Measurements from ENCODE around the gene PYY. TPM values are rescaled to one million over a fixed set of nuclear protein-coding genes. Genes with fewer than 3 reads are reported as not detected.

The PYY gene
- total RNA-seq, 2 experiments from 2014 or later = not detected

- CTCF ChIA-PET = interaction anchor here (0.8 to 1.7 kb wide), 2 partner anchors 10 to 27 kb away, joined by 3 to 4 read pairs; no protein-coding TSS in a partner anchor
- POLR2A ChIA-PET = interaction anchor here (0.6 kb wide), 1 partner anchor 693 kb away, joined by 10 read pairs; no protein-coding TSS in a partner anchor
Observed at GRCh38 chr17:43906951-43907424, 46.8 kb downstream of the PYY start.

- POLR2A ChIA-PET = no interaction called here
- CTCF ChIA-PET = no interaction called here
Observed at GRCh38 chr17:43905985-43906852, 47.5 kb downstream of the PYY start.

DNA sequence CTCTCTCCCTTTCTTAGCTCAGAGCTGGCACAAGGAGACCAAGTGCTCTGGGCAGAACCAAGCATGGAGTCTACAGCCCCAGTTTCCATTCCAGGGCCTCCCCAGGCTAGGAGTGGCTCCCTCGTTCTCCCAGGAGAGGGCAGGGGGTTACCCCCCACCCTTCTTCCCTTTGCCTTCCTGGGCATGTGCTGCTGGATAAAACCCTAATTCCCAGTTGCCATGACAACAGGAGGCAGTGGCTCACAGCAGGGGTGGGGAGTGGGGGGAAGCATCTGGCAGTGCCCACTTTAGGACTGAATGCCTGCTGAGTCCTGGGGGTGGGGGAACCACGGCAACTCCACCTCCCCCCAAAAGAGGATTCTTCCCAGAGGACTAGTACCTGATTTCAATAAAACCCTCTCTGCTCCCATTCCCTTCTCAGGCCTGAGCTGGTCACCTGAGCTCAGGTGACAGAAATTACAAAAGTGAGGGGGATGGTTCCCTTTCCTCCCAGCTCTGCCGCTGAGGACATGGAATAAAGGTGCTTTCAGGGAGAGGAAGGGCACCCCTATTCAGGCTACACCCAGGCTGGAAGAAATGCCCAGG lies 48.2 kb downstream of the PYY start:
- POLR2A ChIA-PET = no interaction called here

More for the DNA sequence above, 48.2 kb downstream of the PYY start:
- CTCF ChIA-PET = interaction anchor here (1.4 to 1.7 kb wide), 2 partner anchors 25 to 38 kb away, joined by 3 to 5 read pairs; no protein-coding TSS in a partner anchor

Other genes starting within 250 kb of the PYY start
- gene SOST, start 195.1 kb downstream of the PYY start, total RNA-seq = not detected
- 10 to 100 TPM; 19.6 to 20.3 TPM for gene DUSP3, start 175.0 kb downstream of the PYY start, total RNA-seq
- not detected for gene CFAP97D1, start 173.5 kb downstream of the PYY start, total RNA-seq
- under 1 TPM; 0.40 to 0.78 TPM for gene MPP3, start 120.8 kb downstream of the PYY start, total RNA-seq
- gene CD300LG, start 106.8 kb downstream of the PYY start, total RNA-seq = not detected
- gene MPP2, start 46.4 kb downstream of the PYY start, total RNA-seq = 1 to 10 TPM; 1.6 to 1.7 TPM
- gene PPY, start 11.5 kb downstream of the PYY start, total RNA-seq = not detected
- 1 to 10 TPM in 1 of 2 experiments, under 1 TPM in 1; 0.63 to 1.1 TPM for gene NAGS, start 50.7 kb upstream of the PYY start, total RNA-seq
- gene TMEM101, start 61.0 kb upstream of the PYY start, total RNA-seq = 10 to 100 TPM; 29.5 to 31.0 TPM
- 10 to 100 TPM; 91.3 to 95.4 TPM for gene LSM12, start 112.7 kb upstream of the PYY start, total RNA-seq
- 10 to 100 TPM; 36.5 to 37.8 TPM for gene G6PC3, start 116.8 kb upstream of the PYY start, total RNA-seq
- gene HDAC5, start 169.7 kb upstream of the PYY start, total RNA-seq = 10 to 100 TPM; 18.9 to 20.7 TPM
- 10 to 100 TPM; 16.7 to 17.5 TPM for gene HROB, start 188.0 kb upstream of the PYY start, total RNA-seq
- gene ASB16, start 216.8 kb upstream of the PYY start, total RNA-seq = under 1 TPM; 0.15 to 0.23 TPM
- 10 to 100 TPM; 17.6 to 17.8 TPM for gene TMUB2, start 233.0 kb upstream of the PYY start, total RNA-seq
- 100 to 1,000 TPM; 102 to 104 TPM for gene ATXN7L3, start 245.9 kb upstream of the PYY start, total RNA-seq